SK-N-MC (cell line): ENCODE measurements around the gene HIKESHI.
"Not testable (repeated sequence)": the region's sequence is repeated elsewhere in the genome, so short reads cannot be mapped to it uniquely, and the experiment has no call there.

Experiments
- DNase-seq: peaks from one replicate; pipeline ENCODE4 v3.0.0-alpha.2; 2011; ENCODE audit warnings: low read depth, low spot score
- H3K27ac ChIP-seq: fragments of 200-600 bp; sonication (generic); 2 replicates; pipeline ENCODE4 v1.5.1; 2016; ENCODE audit warnings: mixed run types
- H3K36me3 ChIP-seq: fragments of 200-600 bp; sonication (generic); 2 replicates; pipeline ENCODE4 v1.6.1; 2017; ENCODE audit warnings: antibody characterized with exemption, low read length, mixed read lengths; ENCODE audit not compliant: insufficient read depth
- H3K4me3 ChIP-seq: fragments of 200-600 bp; sonication (generic); 2 replicates; pipeline ENCODE4 v1.5.1; 2016
- H3K9ac ChIP-seq: fragments of 200-600 bp; sonication (generic); 2 replicates; pipeline ENCODE4 v1.8.0; 2017; ENCODE audit warnings: mixed run types, mixed read lengths; ENCODE audit not compliant: insufficient read length
- H3K9me3 ChIP-seq: fragments of 200-600 bp; sonication (generic); 2 replicates; pipeline ENCODE4 v1.6.1; 2017; ENCODE audit warnings: low read depth, mild to moderate bottlenecking, antibody characterized with exemption, low read length, moderate library complexity, mixed read lengths
- EZH2 ChIP-seq: fragments of 200-600 bp; sonication (generic); IDR thresholded peaks from one replicate; pipeline ENCODE4 v1.6.1; 2017; ENCODE audit warnings: antibody characterized with exemption
- FOXP2 ChIP-seq: optimal IDR thresholded peaks from 2 replicates; pipeline ENCODE3; 2011; ENCODE audit warnings: mild to moderate bottlenecking, moderate library complexity; ENCODE audit not compliant: insufficient read depth; ENCODE audit errors: extremely low read length, control extremely low read depth
- POLR2AphosphoS5 ChIP-seq: IDR thresholded peaks from 2 replicates; pipeline ENCODE4 v1.6.1; 2012; ENCODE audit warnings: mild to moderate bottlenecking, low read depth, low read length, borderline replicate concordance

Gene HIKESHI

GRCh38 chr11:86313793-86314192 is 11.8 kb downstream of the HIKESHI start:
- H3K36me3 ChIP-seq, result peaks cover 16% of the 10 kb centered on the region; the same call in 1 of the 2 replicates
- TF ChIP-seq FOXP2, result no peak
- H3K9ac ChIP-seq, result no peak overlapping the region
- H3K9me3 ChIP-seq, result no peaks in the 10 kb centered on the region
- DNase-seq, result no peak
- H3K4me3 ChIP-seq, result no peak overlapping the region
- H3K27ac ChIP-seq, result no peak overlapping the region

GRCh38 chr11:86314636-86315035 is 12.6 kb downstream of the HIKESHI start:
- no peaks in the 10 kb centered on the region for H3K9me3 ChIP-seq
- no peak overlapping the region for H3K9ac ChIP-seq
- no peak for DNase-seq
- TF ChIP-seq POLR2AphosphoS5, result no peak
- no peak for TF ChIP-seq EZH2
- no peak for TF ChIP-seq FOXP2
- no peak overlapping the region for H3K4me3 ChIP-seq
- peaks cover 20% of the 10 kb centered on the region for H3K36me3 ChIP-seq
- H3K27ac ChIP-seq, result no peak overlapping the region

- H3K27ac ChIP-seq, result no peak overlapping the region
- no peaks in the 10 kb centered on the region for H3K9me3 ChIP-seq
- no peak overlapping the region for H3K4me3 ChIP-seq
- no peak for DNase-seq
- no peak overlapping the region for H3K9ac ChIP-seq
- TF ChIP-seq EZH2, result no peak
- TF ChIP-seq FOXP2, result no peak
- TF ChIP-seq POLR2AphosphoS5, result no peak
- peaks cover 57% of the 10 kb centered on the region for H3K36me3 ChIP-seq
Observed at GRCh38 chr11:86335131-86335767, 33.2 kb downstream of the HIKESHI start.

- Histone ChIP-seq H3K27ac (no peak overlapping the region), H3K4me3 (no peak overlapping the region), H3K9me3 (no peaks in the 10 kb centered on the region), H3K9ac (no peak overlapping the region), H3K36me3 (peaks cover 57% of the 10 kb centered on the region)
- no peak for DNase-seq
- no peak for TF ChIP-seq POLR2AphosphoS5
- no peak for TF ChIP-seq FOXP2
- no peak for TF ChIP-seq EZH2
Observed at GRCh38 chr11:86337227-86337626, 35.2 kb downstream of the HIKESHI start.

GRCh38 chr11:86341382-86341781 is 39.3 kb downstream of the HIKESHI start:
- H3K9me3 ChIP-seq, result no peaks in the 10 kb centered on the region
- H3K36me3 ChIP-seq, result peaks cover 30% of the 10 kb centered on the region
- no peak overlapping the region for H3K27ac ChIP-seq
- H3K4me3 ChIP-seq, result no peak overlapping the region
- DNase-seq, result no peak
- TF ChIP-seq EZH2 (no peak), POLR2AphosphoS5 (no peak), FOXP2 (no peak)
- H3K9ac ChIP-seq, result no peak overlapping the region

- no peak overlapping the region for H3K27ac ChIP-seq
- H3K9me3 ChIP-seq, result no peaks in the 10 kb centered on the region
- DNase-seq, result no peak
- TF ChIP-seq FOXP2, result no peak
- no peak for TF ChIP-seq POLR2AphosphoS5
- TF ChIP-seq EZH2, result no peak
- H3K4me3 ChIP-seq, result no peak overlapping the region
- H3K9ac ChIP-seq, result no peak overlapping the region
- peaks cover 11% of the 10 kb centered on the region for H3K36me3 ChIP-seq
Observed at GRCh38 chr11:86346513-86346912, 44.5 kb downstream of the HIKESHI start.

GRCh38 chr11:86355256-86355655 is 53.2 kb downstream of the HIKESHI start:
- no peak for DNase-seq
- TF ChIP-seq FOXP2 (no peak), EZH2 (no peak), POLR2AphosphoS5 (no peak)
- Histone ChIP-seq H3K36me3 (no peaks in the 10 kb centered on the region), H3K9me3 (no peaks in the 10 kb centered on the region), H3K27ac (no peak overlapping the region), H3K4me3 (no peak overlapping the region), H3K9ac (no peak overlapping the region)

GRCh38 chr11:86357412-86357811 is 55.4 kb downstream of the HIKESHI start:
- not testable (repeated sequence) for H3K36me3 ChIP-seq, H3K27ac ChIP-seq, H3K9me3 ChIP-seq, DNase-seq, H3K4me3 ChIP-seq, H3K9ac ChIP-seq

GRCh38 chr11:86358720-86359119 is 56.7 kb downstream of the HIKESHI start:
- Histone ChIP-seq H3K36me3 (no peaks in the 10 kb centered on the region), H3K27ac (no peak overlapping the region), H3K9me3 (no peaks in the 10 kb centered on the region), H3K4me3 (no peak overlapping the region), H3K9ac (no peak overlapping the region)
- no peak for DNase-seq
- no peak for TF ChIP-seq EZH2
- no peak for TF ChIP-seq POLR2AphosphoS5
- TF ChIP-seq FOXP2, result no peak
